Upper lobe of right lung (tissue), 1 donor: ENCODE measurements around the gene PTCD1. TPM values are rescaled to one million over a fixed set of nuclear protein-coding genes. Genes with fewer than 3 reads are reported as not detected.

Experiments used
- ATAC-seq: fragments of 200-7000 bp; cut with Tn5 transposase; one replicate; pipeline ENCODE4 v1.9.1; 2020; ENCODE audit warnings: mild to moderate bottlenecking, moderate library complexity
- DNase-seq: peaks from one replicate; pipeline ENCODE4 v3.0.0-alpha.2; 2020
- H3K27ac ChIP-seq: fragments of 200-600 bp; one replicate; pipeline ENCODE4 v1.8.0; 2022
- H3K27me3 ChIP-seq: fragments of 200-600 bp; one replicate; pipeline ENCODE4 v1.8.0; 2022; ENCODE audit warnings: mild to moderate bottlenecking
- H3K36me3 ChIP-seq: fragments of 200-600 bp; one replicate; pipeline ENCODE4 v1.8.0; 2022
- H3K4me1 ChIP-seq: fragments of 200-600 bp; one replicate; pipeline ENCODE4 v1.8.0; 2022
- H3K4me3 ChIP-seq: fragments of 200-600 bp; one replicate; pipeline ENCODE4 v1.8.0; 2022; ENCODE audit warnings: mild to moderate bottlenecking
- H3K9me3 ChIP-seq: fragments of 200-600 bp; one replicate; pipeline ENCODE4 v1.8.0; 2022
- intact Hi-C: fragments of 100-400 bp; cut with DNase I; formaldehyde crosslinking; loops from one replicate; pipeline ENCODE4 v1.11.0; 2022
- total RNA-seq: library from RNA; stranded (reverse); fragmentation: NEBNext Ultra II Directional; extraction: Animal tissue kit (Norgen Biotek cat#: 25700); gene quantifications from one replicate; pipeline ENCODE4 v1.2.1, GENCODE V29; 2021
- TF ChIP-seq, protein P1 (sequence below): fragments of 200-600 bp; IDR thresholded peaks from one replicate; pipeline ENCODE4 v1.8.0; 2022; ENCODE audit warnings: antibody characterized with exemption
- donor health status: DM: no; HTN: yes; CAD: no; lungs with severe emphysema.

Gene PTCD1
- total RNA-seq, 1 donor from 2014 or later = 7.5 TPM

DNA sequence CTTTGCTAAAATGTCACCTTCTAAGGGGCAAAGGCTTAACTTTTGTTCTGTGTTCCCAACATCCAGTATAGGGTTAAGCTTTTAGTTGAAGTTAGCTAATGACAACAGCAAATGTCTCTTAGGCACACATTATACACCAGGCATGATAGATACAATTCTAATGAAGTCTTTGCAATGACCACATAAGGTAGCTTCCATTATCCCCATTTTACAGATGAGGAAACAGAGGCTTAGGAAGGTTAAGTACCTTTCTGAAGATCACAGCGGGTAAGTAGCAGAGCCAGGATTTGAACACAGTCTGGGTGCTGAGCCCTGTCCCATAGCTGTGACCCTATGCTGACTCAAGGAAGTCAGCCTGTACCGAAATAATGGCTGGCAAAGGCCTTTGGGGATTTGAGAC is 28.0 kb downstream of the PTCD1 start:
- intact Hi-C loops = loop anchor here (10.0 kb wide), 1 partner anchor 46 kb away; no protein-coding TSS in a partner anchor

GRCh38 chr7:99409806-99410205 is 28.8 kb downstream of the PTCD1 start:
- DNase-seq = no peak
- ATAC-seq = no peak
- Histone ChIP-seq H3K9me3 (no peaks in the 10 kb centered on the region), H3K4me1 (peaks cover 36% of the 10 kb centered on the region), H3K36me3 (peaks cover 47% of the 10 kb centered on the region), H3K4me3 (peak overlapping the region; percentile 100), H3K27ac (peak overlapping the region; percentile 99), H3K27me3 (no peaks in the 10 kb centered on the region)
- intact Hi-C loops = loop anchor here (10.0 kb wide), 1 partner anchor 45 kb away; no protein-coding TSS in a partner anchor
- TF ChIP-seq, protein P1, sequence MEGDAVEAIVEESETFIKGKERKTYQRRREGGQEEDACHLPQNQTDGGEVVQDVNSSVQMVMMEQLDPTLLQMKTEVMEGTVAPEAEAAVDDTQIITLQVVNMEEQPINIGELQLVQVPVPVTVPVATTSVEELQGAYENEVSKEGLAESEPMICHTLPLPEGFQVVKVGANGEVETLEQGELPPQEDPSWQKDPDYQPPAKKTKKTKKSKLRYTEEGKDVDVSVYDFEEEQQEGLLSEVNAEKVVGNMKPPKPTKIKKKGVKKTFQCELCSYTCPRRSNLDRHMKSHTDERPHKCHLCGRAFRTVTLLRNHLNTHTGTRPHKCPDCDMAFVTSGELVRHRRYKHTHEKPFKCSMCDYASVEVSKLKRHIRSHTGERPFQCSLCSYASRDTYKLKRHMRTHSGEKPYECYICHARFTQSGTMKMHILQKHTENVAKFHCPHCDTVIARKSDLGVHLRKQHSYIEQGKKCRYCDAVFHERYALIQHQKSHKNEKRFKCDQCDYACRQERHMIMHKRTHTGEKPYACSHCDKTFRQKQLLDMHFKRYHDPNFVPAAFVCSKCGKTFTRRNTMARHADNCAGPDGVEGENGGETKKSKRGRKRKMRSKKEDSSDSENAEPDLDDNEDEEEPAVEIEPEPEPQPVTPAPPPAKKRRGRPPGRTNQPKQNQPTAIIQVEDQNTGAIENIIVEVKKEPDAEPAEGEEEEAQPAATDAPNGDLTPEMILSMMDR = no peak

More for the DNA sequence above, 28.0 kb downstream of the PTCD1 start:
- TF ChIP-seq, protein P1 = no peak
- DNase-seq (no peak), ATAC-seq (no peak)
- Histone ChIP-seq H3K4me3 (no peak overlapping the region), H3K36me3 (peaks cover 56% of the 10 kb centered on the region), H3K27me3 (no peaks in the 10 kb centered on the region), H3K27ac (no peak overlapping the region), H3K9me3 (no peaks in the 10 kb centered on the region), H3K4me1 (peaks cover 30% of the 10 kb centered on the region)

- peaks cover 41% of the 10 kb centered on the region for H3K36me3 ChIP-seq
- TF ChIP-seq, protein P1 = no peak
- no peaks in the 10 kb centered on the region for H3K27me3 ChIP-seq
- DNase-seq (no peak), ATAC-seq (no peak)
- peak overlapping the region; percentile 99 for H3K27ac ChIP-seq
- intact Hi-C loops = no loop called here
- H3K4me3 ChIP-seq = peak overlapping the region; percentile 100
- no peaks in the 10 kb centered on the region for H3K9me3 ChIP-seq
- H3K4me1 ChIP-seq = peaks cover 43% of the 10 kb centered on the region
These were observed 29.4 kb downstream of the PTCD1 start for GRCh38 chr7:99409192-99409572.

GRCh38 chr7:99408379-99409191 is 30.0 kb downstream of the PTCD1 start, which contains the start of the genes BUD31 and PDAP1:
BUD31 (plus strand) TSS chr7:99408969; CDS start chr7:99411093, 2,124 bp downstream.
PDAP1 (minus strand) TSS chr7:99408597; CDS start chr7:99408548, 49 bp downstream.
- TF ChIP-seq, protein P1 = peak; percentile 22
- Histone ChIP-seq H3K27me3 (no peaks in the 10 kb centered on the region), H3K4me3 (peak within 1 kb of the TSS; percentile 100), H3K36me3 (peaks cover 38% of the 10 kb centered on the region), H3K9me3 (no peaks in the 10 kb centered on the region), H3K27ac (peak within 1 kb of the TSS; percentile 99), H3K4me1 (peaks cover 43% of the 10 kb centered on the region)
- peak; percentile 96 for ATAC-seq
- peak; percentile 97 for DNase-seq
- intact Hi-C loops = no loop called here

DNA sequence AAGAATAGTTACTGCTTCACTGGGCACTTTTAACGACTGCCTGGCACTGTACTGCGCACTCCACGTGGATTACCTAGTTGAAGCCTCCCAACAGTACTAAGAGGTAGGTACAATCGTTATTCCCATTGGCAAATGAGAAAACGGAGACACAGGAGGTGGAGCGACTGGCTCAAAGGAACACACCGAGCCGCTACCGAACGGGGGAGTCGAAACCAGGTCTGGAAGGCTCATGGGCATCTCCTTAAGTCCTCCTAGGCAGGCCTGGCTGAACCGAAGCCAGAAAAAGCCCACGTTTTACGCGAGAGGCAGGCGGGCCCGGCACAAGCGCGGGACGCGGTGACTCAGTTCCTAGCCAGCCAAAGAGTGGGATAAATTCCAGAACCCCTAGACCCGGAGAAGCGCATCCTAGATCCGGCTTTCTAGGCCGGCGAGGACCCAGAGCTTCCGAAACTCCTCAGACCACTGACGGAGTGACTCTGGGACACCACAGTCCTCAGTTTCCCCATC is 30.7 kb downstream of the PTCD1 start:
- H3K27ac ChIP-seq = peak overlapping the region; percentile 99
- ATAC-seq (peak; percentile 6), DNase-seq (no peak)
- H3K27me3 ChIP-seq = no peaks in the 10 kb centered on the region
- H3K9me3 ChIP-seq = no peaks in the 10 kb centered on the region
- peaks cover 43% of the 10 kb centered on the region for H3K4me1 ChIP-seq
- peaks cover 38% of the 10 kb centered on the region for H3K36me3 ChIP-seq
- TF ChIP-seq, protein P1 = no peak
- intact Hi-C loops = no loop called here
- peak overlapping the region; percentile 100 for H3K4me3 ChIP-seq
